Fibroblast of gingiva (primary cell): ENCODE measurements around the gene FCSK.
"Not testable (repeated sequence)": the region's sequence is repeated elsewhere in the genome, so short reads cannot be mapped to it uniquely, and the experiment has no call there.

ENCODE experiments used
- DNase-seq: peaks from one replicate; pipeline ENCODE4 v3.0.0-alpha.2; 2011; ENCODE audit warnings: low read depth

The FCSK gene

GRCh38 chr16:70454222-70455034 is at the start of gene FCSK:
Gene FCSK, plus strand, starts transcription at chr16:70454595. Its CDS starts 8,596 bp downstream, at chr16:70463191.
- DNase-seq = peak; percentile 42

DNA sequence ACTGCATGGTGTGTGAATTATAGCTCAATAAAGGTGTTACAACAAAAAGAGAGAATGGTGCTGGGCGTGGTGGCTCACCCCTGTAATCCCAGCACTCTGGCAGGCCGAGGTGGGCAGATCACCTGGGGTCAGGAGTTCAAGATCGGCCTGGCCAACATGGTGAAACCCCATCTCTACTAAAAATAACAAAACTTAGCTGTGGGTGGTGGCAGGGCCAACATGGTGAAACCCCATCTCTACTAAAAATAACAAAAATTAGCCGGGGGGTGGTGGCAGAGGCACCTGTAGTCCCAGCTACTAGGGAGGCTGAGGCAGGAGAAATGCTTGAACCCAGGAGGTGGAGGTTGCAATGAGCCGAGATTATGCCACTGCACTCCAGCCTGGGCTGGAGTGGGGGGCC is 48.3 kb upstream of the FCSK start:
- not testable (repeated sequence) for DNase-seq

DNA sequence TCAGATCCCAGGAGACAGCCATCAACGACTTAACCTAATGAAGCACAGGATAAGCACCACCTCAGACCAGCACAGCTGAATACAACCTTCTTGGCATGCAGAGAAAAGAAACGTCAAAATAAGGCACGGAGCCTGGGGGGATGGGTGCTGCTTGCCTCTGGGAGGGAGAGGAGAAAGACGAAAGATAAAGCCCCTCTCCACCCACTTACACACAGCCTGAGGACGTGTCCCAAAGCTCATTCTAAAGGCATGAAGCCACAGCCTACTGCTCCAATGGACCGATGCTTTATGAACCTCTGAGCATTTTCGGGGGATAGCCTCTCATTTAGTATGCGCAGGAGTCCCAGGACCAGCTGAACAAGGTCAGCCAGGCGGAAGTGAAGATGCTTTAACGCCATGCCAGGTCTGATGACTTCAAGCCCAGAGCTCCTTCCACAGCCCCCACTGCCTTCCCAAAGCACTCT is 46.6 kb upstream of the FCSK start:
- no peak for DNase-seq

DNA sequence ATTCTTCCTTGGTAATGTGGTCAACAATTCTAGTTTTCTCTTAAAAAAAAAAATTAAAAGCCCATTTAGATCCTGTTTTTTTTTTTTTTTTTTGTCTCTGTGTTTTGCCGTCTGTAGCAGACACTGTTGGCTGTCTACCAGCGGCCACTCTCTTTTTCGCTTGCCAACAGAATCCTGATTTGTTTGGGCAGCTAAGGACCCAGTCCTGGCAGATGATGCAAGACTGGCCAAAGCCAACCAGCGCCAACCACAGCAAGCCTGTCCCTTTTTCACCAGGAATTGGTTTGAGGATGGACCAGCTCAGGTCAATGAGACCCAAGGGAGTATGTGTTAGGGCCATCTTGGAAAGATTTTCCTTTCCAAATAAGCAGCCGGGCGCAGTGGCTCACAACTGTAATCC is 43.7 kb upstream of the FCSK start:
- DNase-seq = peak; percentile 23

DNA sequence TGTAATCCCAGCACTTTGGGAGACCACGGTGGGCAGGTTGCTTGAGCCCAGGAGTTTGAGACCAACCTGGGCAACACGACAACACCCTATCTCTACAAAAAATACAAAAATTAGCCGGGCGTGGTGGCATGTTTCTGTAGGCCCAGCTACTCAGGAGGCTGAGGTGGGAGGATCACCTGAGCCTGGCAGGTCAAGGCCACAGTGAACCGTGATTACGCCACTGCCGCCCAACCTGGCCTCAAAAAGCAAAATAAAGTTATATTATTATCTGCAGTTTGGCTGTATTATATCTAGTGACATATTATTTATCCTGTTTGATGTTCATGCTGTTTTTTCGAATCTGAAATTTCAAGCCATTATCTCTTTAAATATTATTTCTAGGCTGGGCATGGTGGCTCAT is 42.0 kb upstream of the FCSK start:
- DNase-seq = no peak

GRCh38 chr16:70413572-70413971 is 40.8 kb upstream of the FCSK start:
- DNase-seq = not testable (repeated sequence)

- no peak for DNase-seq
Observed at GRCh38 chr16:70416748-70417616, 37.4 kb upstream of the FCSK start.

DNA sequence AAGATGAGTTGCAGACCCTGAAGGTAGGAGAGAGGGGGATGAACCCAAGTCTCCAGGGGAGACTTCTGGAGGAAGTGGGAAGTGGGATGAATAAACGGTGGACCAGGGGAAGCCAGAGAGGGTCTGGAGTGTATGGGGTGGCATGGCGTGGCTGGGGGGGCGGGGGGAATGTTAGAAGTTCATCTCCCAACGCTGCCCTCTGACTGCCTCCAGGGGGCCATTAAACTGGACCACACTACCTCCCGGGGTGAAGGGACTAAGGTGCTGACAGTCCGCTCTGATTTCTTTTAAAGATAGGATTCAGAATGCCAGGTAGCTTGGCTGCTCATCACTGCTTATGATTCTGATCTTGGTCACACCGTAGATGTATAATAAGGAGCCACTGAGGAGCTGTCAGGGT is 36.7 kb upstream of the FCSK start:
- DNase-seq = no peak

DNA sequence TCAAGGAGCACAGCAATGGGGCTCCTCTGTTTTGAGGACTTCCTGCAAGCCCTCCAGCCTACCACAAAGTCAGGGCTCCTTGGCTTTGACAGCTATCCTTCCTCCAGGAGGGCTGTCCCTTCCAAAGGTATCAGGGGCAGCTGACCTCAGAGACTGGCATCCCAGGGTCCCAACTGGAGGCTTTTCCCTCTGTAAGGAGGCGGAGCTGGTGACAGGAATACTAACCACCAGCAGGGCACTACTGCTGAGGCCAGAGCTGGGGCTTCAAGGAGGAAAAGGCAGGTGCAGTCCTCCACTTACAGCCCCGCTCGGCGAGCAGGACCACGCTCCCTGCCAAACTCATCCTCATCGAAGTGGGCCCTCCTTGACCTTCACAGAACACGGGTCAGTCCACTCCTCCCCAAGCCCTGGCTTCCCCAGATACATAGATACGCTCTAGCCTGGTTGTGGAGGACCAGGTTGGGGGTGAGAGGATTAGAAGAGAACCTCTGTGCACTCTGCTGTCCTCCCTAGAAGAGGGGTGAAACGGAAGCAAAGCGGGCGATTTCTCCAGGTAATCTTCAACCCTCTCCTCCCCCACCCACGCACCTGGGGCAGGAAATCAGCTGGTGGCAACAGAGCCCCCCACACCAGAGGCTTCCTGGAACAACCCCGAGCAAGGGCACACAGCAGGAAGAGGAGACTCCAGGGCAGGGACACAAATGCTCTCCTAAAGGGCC is 36.0 kb upstream of the FCSK start:
- DNase-seq = no peak

DNA sequence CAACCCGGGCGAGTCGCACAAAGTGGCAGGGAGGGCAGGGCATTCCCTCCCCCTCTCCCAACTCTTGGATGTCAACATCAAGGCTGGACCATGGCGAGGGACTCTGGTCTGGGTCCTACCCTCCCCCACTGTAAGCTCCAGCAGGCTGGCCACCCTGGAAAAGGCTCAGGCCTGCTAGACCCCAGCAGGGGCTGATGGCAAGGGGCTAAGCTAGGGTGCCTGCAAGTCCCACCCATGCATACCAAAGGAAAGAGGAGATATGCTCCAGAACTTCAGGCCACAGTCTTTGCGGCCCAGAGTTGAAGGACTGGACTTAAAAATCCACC is 35.4 kb upstream of the FCSK start:
- no peak for DNase-seq

- no peak for DNase-seq
Observed at GRCh38 chr16:70419384-70420327, 34.7 kb upstream of the FCSK start.

DNA sequence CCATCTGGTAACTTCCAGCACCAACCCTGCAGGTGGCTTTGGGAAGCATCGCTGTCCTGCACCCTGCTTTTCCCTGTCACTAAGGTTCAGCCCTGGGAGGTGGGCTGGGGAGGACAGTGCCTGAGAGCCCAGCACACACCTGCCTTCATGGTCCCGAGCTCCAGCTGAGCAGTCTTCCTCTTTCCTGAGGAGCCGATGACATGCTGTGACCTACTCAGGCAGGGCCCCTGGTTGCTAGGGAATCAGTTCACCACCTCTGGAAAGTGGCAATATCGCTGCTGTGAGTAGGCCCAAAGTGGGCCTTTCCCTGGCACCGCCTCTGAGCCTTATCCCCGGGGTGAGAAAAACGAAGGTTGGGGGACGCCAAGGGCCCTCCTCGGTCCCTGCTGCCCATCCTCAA is 33.4 kb upstream of the FCSK start:
- DNase-seq = no peak

GRCh38 chr16:70421473-70422311 is 32.7 kb upstream of the FCSK start:
- no peak for DNase-seq

DNA sequence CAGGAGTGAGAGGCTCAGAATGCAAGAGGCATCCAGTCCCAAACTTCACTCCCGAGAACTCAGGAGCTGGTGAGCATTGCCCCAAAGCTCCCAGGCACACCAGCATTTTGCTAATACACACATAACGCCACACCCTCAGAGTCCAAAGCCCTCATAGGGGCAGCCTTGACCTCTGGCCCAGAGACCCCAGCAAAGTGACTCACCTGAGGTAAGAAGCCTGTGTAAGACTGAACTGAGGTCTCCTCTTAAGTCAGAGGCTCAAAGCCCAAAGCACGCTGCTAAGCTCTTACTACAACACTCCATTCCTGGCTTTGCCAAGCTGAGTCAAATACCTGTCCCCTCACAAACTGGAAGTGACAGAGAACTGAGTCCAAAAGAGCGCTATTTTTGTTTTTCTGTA is 31.9 kb upstream of the FCSK start:
- no peak for DNase-seq

GRCh38 chr16:70427786-70428177 is 26.6 kb upstream of the FCSK start:
- DNase-seq = no peak

DNA sequence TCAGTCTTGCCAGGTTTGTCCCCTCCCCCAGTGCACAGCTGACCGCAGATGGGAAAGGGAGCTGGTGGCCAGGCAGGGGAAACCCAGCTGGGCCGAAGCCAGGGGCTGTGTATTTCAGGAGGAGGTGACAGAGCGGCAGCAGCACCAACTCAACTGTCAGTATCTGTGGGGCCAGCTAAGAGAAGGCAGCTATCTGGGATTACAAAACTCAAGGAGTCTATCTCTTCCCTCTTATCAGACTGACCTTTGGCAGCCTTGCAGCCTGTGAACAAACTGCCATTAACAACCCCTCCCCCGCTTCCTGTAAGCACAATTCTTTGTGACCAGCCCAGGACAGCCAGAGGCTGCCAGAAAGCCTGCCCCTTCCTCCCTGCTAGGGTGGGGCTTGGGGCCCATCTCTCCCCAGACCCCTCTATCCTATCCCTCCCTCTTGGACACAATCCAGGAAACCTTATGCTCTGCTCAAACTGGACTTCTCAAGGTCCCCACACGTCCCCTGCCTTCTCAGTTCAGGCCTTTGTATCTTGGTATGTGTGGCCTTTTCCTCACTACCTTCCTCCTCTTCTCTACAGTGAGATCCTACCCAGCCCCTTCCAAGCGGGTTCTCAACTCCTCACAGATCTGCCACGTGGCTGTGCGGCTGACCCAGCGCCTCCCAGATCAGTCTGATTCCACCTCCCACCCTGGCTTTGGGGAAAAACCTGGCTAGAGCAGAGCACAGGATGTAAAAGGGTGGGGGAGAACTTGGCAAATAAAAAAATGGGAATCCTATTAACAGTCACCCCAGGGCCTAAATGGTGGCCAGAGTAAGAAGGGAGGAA is 26.0 kb upstream of the FCSK start:
- DNase-seq = peak; percentile 88

GRCh38 chr16:70429888-70430666 is 24.3 kb upstream of the FCSK start:
- no peak for DNase-seq

DNA sequence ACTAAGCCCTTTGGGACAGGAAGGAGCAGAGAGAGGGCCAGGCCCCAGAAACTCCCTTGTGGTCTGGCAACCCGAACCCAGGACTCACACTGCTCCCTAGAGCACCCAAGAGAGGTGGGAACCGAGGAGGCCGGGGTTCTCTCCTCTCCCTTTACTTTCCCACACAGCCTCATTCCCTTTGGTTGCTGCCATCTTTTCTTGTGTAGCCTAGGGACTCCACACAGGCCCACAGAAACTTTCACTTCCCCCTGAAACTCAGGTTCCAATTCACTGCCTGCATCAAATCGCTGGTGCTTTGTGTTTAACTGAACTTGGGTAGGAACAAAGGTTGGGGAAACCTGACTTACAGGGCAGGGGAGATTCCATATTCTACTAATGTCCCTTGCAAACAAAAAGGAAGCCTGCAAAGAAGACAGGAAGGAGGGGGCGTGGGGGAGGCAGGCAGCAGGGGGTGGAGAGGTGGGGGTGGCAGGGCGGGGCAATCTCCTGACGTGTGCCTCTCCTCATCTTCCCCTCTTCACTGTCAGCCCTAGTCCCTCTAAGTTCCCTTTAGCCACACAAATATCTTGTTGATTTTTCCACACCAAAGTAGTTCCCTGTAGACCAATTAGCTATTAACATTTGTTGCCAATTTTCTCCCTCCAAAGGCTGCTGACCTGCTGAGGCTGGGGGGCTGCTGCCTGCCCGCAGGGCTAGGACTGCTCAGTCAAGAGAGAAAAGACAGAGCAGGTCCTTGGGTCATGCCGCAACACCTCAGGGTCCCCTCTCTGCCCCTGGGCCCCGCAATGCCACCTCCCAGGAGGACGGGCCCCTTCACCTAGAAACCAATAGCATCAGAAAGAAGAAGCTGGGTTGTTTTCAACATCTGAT is 23.5 kb upstream of the FCSK start:
- DNase-seq = no peak
